ENCODE results near the gene FBXW2.

Gene FBXW2

DNA sequence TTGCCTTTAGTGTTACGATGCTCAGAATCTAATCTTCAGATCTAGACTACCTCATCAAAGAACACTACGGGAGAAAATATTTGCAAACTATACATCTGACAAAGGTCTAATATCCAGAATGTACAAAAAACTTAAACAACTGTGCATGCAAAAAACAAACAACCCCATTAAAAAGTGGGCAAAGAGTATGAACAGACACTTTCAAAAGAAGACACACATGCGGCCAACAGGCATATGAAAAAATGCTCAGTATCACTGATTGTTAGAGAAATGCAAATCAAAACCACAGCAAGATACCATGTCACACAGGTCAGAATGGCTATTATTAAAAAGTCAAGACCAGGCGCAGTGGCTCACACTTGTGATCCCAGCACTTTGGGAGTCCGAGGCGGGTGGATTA is 47.9 kb downstream of the FBXW2 start:
- DNase-seq (ENCODE audit: low read depth in 2 of 2), result no peak

DNA sequence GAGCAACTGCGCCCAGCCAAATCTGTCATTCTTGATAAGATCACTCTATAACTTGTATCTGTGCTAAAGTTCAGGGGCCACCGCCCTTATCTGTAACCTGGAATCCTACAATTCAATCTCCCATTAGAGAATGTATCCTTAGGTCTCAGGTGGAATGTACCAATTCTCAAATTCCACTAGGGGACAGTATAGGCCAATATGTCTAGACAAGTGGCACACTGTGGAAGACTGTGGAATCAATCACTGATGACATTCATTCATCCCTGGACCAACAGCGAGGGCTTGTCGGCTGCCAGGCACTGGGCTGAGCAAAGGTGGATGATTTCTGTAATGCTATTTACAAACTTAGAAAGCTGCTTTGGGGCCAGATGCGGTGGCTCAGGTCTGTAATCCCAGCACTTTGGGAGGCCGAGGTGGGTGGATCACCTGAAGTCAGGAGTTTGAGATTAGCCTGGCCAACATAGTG is 50.2 kb downstream of the FBXW2 start:
- DNase-seq (ENCODE audit: low read depth in 2 of 2), result no peak

DNA sequence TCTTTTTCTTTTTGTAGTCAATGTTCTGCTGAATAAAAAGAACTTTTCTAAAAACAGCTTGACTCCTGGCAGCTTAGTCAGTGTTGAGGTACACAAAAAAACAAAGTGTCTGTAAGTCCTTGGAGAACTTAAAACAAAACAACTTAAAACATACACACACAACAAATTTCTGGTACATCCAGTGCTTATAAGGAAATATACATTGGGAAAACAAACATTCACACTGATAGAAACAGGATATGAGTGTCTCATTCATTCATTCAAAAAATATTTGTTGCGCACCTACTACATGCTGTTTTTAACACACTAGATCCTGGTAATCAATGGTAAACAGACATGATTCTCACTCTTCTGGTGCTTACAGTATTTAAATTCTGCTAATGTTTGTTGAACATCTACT is 51.5 kb downstream of the FBXW2 start:
- no peak for DNase-seq (ENCODE audit: low read depth in 2 of 2)

DNA sequence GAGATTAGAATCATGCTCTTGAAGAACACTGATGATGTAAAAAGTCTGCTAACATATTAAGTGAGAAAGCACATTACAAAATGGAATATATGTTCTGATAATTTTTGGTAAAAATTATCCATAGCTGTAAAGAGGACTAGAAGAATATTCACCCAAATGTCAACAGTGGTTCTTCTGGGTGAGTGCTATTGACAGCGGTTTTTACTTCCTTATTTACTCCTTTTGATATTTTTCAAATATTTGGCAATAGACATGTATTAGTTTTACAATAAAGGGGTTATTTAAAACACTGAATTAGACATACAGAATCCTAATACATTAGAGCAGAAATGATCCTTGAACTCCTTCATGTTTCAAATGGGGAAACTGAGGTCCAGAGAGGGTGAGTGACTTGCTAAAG is 52.0 kb downstream of the FBXW2 start:
- DNase-seq (ENCODE audit: low read depth in 2 of 2), result no peak

DNA sequence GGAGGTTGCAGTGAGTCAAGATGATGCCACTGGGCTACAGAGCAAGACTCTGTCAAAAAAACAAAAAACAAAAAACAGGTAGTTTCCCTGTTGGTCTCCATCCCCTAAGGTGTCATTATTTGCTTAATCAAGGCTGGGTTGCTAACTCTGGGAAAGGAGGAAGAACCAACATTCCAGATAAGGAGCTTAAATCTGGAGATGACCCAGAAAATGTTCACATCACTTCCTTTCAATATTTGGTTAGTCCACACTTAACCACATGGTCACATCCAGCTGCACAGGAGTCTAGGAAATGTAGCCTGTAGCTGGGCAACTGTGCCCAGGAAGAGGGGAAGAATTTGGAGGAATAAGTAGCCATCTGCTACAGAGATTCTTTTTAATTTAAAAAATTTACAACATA is 53.1 kb downstream of the FBXW2 start:
- DNase-seq (ENCODE audit: low read depth in 2 of 2), result no peak

DNA sequence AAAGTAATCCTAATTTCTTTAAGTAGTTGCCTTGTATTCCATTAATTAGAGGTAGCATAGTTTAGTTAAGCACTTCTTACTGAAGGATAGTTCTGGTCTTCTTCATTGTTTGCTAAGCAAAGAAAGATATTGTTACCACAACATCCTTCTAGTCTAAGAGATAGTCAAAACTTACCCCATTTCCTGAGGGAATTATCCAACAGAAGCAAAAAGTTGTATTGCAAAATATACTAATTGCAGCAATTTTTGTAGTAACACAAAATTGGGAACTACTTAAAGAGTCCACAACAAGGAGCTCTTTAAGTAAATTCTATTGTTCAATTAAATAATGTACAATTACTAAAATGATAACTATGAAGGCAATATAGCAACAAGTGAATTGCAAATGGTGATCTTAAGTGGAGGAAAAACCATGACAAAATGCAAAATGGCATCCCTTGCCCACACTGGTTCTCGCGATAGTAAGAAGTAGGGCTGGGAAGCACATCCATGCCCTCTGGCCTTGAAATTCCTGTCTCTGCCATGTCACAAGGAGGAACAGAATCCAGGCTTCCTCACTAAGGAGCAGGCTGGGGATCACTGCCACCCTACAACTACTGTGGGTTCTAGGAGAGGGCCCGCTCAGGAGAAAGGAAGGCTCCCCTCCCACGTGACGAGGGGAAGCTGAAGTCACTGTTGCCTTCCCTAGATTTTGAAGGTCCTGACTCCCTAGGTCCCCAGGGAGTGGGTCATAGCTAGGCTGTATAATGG is 55.6 kb downstream of the FBXW2 start:
- DNase-seq (ENCODE audit: low read depth in 2 of 2), result no peak

DNA sequence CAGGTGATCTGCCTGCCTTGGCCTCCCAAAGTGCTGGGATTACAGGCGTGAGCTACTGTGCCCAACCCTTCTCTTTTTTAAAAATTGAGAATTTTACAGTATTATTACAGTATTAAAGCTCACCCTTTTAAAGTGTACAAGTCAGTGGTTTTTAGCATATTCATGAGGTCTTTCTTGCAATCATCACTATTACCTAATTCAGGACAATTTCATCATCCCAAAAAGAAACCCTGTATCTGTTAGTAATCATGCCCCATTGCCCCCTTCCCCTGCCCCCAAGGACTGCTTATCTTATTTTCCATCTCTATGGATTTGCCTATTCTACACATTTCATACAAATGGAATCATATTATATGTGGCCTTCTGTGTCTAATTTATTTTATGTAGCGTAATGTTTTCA is 56.3 kb downstream of the FBXW2 start:
- no peak for DNase-seq (ENCODE audit: low read depth in 2 of 2)

DNA sequence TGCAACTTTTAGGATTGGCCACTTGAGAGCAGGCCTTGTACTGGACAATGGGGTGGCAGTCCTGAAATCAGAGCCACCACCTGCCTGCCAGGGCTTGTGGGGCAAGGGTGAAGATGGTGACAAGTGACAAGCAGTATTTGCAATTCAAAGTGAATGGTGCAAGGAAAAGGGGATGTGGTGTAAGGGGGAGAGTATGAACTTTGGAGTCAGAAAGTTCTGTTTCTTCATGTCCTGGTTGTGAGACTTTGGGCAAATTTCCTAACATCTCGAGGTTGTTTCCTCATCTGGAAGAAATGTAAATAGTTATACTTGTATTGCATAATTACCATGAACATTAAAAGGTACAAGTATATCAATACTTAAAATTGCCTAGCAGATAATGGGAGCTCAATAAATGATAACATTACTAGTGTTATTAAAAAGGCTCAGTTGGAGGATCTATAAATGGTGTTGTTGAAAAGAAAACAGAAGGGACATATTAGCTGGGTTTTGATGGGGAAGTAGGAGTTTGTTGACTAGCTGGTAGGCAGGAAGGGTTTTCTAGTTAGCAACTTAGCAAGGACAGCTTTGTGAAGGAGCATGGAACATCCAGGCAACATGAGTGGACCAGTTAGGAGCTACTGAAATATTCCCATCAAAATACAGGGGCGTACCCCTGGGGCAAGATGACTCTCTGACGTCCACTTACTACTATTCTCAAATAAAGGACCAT is 57.6 kb downstream of the FBXW2 start:
- no peak for DNase-seq (ENCODE audit: low read depth in 2 of 2)

DNA sequence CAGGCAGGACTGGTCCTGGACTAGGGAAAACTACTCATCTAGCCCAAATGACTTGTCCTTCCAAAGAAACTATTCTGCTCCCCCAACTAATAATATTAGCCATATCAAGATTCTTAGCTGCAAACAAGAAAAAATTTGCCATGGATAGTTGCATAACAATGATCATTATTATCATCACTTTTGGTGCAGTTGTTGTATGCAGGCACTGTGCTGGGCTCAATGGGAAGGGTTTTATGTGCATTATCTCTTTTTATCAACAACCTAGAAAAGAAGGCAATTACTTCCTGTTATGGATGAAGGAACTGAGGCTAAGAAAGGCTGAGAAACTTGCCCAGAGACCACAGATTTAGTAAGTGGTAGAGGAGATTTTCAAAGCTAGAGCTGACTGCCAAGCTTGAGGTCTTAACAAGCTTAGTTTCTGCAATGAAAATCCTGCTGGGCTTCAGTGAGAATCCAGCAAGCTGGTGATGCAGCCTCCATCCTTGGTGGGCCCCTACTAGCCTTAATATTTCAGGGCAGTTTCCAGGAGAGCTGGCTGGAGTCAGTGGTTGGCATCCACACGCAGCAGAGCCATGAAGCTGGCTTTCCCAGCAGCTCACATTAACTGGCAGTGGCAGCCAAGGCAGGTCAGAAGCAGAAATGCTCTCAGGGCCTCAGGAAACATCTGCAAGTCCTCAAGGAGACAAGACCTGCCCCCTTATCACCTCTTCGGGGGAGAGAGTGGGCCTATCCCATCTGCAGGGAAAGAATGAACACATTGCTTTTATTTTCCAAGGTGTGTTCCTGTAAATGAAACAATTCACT is 58.4 kb downstream of the FBXW2 start:
- no peak for DNase-seq (ENCODE audit: low read depth in 2 of 2)

DNA sequence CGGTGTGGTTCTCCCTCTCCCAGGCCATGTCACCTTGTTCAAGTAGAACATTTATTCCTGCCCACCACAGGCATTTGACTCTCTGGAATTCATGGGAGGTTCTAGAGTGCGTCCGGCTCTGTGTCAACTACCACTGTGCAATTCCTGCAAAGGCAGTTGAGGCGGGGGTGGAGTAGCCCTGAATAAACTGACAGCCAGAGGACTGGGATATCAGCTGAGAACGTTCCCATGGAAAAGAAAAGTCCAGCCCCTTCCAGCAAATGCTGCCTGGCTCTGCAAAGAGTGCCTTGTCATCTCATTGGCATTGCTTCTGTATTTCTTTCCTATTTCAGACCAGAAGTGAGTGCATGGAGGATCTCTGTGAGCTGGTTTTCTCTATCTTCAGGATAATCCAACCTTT is 60.0 kb downstream of the FBXW2 start:
- DNase-seq (ENCODE audit: low read depth in 2 of 2), result no peak

DNA sequence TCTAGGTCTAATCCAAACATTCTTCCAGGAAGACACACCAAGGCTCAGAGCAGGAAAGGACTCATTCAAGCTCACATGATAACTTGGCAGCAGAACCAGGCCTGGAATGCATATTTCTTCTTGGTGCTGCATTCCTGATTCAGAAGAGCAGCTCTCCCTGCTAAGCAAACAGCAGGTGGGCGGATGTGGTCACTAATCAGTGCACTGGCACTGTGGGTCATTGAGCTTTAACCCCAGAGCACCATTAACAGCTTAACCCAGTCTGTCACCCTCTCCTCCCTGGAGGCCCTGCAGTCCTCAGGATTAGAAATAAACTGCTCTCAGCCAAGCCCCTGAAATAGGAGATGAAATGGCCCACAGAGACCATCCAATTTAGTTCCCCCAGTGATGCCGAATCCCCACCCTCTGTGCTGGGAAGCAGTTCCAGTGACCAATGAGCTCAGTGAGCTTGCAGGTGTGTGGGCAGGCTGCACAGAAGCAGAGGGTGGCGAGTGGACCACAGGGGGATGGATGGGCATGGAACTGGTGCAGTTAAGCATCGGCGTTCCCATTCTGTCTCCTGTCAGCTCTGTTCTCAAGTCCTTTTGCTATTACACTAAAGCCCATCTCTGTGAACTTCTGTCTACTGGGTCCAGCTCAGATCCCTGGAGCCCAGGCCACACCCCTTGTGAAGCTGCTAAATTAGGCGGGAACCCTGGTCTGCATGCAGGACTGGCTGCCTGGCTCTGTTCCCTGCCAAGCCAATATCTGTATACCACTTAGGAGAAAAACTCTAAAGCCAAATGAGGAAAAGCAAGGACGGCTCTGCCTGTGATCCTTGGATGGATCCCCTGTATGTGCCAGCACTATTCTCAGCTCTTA is 62.3 kb downstream of the FBXW2 start:
- no peak for DNase-seq (ENCODE audit: low read depth in 2 of 2)

DNA sequence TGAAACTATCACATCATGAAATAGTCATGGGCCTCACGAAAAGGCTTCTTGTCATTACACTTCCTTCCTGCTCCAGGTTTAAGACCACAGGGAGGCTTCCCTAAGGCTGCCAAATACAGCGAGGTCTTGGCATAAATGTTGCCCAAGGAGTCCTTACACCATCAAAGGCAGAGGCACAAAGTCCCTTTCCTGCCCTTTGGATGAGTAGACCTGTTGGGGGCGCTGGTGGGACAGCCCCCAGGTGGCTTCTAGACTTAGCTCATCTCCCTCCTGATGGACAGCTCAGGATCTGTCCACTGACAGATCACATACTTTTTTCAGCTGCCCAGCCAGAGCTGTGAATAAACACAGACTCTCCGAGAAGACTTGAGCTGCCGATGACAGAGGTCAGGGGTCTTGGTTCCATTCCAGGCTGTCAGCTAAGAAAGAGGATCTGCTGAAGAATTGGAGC is 63.4 kb downstream of the FBXW2 start:
- no peak for DNase-seq (ENCODE audit: low read depth in 2 of 2)

DNA sequence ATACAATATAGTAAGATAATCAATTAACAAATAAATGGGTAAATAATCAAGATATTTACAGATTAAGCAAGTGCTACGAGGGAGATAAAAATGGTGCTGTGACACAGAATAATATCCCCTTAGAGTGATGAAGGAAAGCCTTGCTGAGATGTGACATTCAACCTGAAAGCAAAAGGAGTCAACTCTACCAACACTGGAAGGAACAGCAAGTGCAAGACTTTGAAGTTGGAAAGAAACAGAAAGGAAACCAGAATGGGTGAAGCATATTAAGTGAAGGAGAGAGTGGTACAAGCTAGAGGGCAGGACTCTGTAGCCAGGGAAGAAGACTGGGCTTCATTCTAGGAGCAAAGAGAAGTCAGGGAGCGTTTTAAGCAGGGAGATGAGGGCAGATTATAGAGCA is 66.7 kb downstream of the FBXW2 start:
- DNase-seq (ENCODE audit: low read depth in 2 of 2), result no peak

DNA sequence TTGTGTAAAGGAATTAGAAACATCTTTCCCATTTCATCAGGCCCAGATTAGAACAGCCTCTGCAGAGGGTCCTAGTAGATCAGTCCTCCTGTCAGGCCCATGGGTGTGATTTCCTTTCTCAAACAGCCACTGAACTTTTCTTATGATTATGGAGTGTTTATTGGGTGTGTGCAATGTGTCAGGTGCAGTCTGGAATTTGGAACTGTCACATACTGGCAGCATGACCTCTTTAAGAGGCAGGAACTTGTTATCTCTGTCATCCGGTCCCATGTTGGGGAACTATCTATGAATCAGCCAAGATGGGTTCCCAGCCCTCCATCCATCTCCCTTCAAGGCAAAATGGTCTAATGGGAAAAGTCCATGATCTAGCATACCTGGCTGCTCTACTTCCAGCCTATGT is 67.3 kb downstream of the FBXW2 start:
- DNase-seq (ENCODE audit: low read depth in 2 of 2), result no peak

DNA sequence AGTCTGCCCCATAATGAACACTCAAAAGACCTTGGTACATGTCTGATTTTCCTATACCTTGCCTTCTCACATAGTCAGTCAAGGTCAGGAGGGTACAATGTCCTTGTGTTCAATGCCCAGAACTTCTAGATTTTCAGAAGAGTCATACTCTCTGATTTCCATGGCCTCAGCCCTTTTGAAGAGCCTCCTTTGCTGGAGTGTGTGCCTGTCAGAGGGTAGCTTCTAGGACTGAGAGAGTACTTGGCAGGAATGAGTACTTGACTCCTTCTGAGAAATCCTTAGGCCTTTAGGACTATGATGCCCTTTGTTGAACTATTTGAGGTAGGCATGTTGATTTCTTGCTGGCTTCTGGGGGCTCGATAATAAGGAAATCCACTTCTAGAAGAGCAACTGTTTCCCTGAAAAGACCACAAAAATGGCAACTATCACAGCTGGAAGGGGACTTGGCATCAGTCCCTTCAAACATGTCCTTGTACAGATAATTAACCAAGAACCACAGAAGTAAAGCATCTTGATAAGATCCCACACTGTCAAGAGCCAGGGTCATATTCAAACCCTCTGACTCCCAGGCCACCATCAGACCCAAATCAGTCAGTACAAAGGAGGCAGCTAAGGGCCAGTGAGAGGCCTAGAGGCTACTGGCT is 68.3 kb downstream of the FBXW2 start:
- DNase-seq (ENCODE audit: low read depth in 2 of 2), result no peak

DNA sequence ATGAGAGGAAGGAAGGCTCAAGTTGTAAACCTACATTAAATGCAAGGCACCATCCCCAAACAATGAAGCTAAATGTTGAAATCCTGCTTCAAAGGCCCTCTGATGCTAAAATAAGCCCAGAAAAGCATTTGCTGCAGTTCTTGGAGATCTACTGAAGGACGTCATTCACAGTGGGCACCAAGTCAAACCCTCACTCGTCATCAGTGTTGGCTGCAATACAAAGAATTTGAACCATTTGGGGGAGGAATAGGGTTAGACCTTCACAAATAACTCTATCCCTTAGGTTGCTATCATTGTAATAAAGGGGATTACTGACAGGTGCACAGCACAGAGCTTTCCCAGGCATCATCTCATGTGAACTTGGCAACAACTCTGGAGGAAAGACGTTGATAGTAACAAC is 69.7 kb downstream of the FBXW2 start:
- no peak for DNase-seq (ENCODE audit: low read depth in 2 of 2)

DNA sequence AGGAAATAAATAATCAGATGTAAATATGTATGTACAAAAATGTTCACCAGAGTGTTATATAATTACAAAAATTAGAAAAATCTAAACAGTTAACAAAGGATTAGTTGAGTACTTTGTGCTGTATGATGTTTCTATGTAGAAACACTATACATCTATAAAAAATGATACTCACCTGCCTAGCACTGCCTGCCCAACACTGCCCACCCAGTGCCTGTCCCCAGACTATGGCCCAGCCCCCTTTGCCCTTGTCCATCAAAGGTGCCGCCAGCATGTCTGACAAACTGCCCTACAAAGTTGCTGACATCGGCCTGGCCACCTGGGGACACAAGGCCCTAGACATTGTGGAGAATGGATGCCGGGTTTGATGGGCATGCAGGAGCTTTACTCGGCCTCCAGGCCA is 72.8 kb downstream of the FBXW2 start:
- DNase-seq (ENCODE audit: low read depth in 2 of 2), result no peak

DNA sequence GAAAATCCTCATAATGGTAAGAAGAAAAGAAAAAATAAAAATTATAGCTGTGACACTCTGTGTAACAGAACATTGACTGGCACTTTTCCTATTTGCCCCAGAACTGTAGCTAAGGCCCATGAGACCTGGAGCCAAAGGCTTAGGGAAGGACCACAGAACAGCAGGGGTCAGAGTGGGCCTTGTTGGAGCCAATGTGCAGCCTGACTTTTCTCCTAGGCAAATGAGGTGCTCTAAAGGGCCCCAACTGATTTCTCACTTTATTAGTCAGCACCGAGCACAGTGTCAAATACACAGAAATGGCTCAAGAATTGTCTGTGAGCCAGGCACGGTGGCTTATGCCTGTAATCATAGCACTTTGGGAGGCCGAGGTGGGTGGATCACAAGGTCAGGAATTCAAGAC is 74.9 kb downstream of the FBXW2 start:
- no peak for DNase-seq (ENCODE audit: low read depth in 2 of 2)

DNA sequence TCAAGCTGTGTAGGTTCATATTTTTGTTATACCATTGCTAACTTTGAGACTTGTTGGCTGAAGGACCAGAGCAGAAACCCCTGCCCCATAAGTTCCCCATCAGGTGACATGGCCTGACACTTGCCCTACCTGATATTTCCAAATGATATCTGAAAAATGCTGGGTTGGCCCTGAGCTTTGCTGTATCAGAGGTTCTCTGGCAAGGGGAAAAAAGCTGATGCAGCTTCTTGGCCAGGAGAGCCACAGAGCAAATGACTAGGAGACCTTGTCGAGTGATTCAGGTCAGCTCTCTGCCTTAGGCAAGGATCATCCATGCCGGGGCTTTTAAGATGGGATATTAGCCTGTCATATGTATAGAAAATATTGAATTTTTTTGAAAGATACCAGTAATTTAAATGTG is 76.0 kb downstream of the FBXW2 start:
- no peak for DNase-seq (ENCODE audit: low read depth in 2 of 2)

DNA sequence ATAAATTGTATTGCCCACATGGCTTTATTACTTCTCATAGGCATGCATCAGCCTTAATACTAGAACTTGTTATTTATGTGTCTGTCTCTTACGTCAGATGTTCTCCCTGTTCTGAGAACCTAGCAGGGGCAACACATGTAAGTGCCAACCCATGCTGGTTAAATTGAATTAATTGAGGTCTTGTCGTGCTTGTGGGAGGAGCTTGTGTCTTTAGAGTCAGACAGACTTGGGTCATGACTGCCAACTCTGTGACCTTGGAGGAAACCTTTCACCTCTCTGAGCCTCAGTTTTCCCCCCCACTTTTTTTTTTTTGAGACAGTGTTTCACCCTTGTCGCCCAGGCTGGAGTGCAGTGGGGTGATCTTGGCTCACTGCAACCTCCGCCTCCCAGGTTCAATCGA is 76.7 kb downstream of the FBXW2 start:
- DNase-seq (ENCODE audit: low read depth in 2 of 2), result no peak

DNA sequence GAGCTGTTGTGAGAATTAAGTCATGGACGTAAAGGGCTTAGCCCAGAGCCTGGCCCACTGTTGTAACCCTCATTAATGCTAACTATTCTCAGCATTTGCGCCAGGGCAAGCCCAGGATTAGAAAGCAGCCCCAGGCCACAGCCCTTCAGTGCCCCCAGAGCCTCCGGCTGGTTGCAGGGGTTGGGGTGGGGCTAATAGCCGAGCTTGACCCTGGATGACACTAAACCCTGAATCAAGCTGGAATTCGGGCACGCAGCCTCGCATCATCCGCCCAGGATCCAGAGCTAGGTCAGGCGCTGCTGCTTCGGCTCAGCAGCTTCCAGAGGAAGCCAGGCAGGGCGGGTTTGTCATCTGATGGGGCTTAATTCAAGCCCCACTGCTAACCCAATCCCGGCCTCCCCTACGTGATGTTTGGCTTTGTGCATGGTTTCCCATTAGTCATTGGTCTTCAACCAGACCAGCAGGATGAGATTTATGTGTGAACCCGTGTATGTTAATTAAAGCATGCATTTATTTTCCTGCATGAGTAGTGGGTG is 77.8 kb downstream of the FBXW2 start:
- no peak for DNase-seq (ENCODE audit: low read depth in 2 of 2)
